Measurements from ENCODE around the gene FAM107B. TPM values are rescaled to one million over a fixed set of nuclear protein-coding genes. Genes with fewer than 3 reads are reported as not detected.

Gene FAM107B
- total RNA-seq, 4 donors from 2014 or later, result 19.5 to 35.2 (median 25.6) TPM

DNA sequence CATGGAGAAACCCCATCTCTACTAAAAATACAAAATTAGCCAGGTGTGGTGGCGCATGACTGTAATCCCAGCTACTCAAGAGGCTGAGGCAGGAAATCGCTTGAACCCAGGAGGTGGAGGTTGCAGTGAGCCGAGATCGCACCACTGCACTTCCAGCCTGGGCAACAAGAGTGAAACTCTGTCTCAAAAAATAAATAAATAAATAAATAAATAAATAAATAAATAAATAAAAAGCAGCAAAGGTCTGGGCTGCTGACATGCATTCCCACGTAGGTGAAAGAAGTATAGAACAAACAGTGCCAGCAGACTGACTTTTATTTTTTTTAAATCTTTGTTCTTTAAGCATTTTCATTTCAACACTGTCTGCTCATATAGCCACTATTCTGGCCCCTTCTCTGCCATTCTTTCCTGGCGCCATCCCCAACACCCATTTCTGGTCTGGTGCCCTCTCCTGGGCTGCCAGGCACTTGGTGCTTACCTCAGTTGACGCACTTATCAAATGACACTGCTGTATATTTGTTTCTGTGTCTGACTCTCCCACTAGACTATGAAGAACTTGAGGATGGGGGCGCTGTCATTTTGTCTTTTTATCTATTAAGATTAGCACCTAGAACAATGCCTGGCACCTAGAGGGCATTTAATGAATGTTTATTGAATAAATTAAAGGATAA is 15.6 kb downstream of the FAM107B start:
- no peaks in the 10 kb centered on the region for H3K9me3 ChIP-seq
- no peak overlapping the region for H3K27ac ChIP-seq
- no peaks in the 10 kb centered on the region for H3K4me1 ChIP-seq
- no peak for DNase-seq (ENCODE audit: low spot score in 2 of 2)
- no peaks in the 10 kb centered on the region for H3K27me3 ChIP-seq
- WGBS, result 90% methylated on average over 8 of the region's 8 CpGs
- TF ChIP-seq, protein P1, sequence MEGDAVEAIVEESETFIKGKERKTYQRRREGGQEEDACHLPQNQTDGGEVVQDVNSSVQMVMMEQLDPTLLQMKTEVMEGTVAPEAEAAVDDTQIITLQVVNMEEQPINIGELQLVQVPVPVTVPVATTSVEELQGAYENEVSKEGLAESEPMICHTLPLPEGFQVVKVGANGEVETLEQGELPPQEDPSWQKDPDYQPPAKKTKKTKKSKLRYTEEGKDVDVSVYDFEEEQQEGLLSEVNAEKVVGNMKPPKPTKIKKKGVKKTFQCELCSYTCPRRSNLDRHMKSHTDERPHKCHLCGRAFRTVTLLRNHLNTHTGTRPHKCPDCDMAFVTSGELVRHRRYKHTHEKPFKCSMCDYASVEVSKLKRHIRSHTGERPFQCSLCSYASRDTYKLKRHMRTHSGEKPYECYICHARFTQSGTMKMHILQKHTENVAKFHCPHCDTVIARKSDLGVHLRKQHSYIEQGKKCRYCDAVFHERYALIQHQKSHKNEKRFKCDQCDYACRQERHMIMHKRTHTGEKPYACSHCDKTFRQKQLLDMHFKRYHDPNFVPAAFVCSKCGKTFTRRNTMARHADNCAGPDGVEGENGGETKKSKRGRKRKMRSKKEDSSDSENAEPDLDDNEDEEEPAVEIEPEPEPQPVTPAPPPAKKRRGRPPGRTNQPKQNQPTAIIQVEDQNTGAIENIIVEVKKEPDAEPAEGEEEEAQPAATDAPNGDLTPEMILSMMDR (IDR thresholded peaks at IDR 0.05), result no peak
- TF ChIP-seq POLR2AphosphoS5 (IDR thresholded peaks at IDR 0.05) (no peak), EP300 (IDR thresholded peaks at IDR 0.05) (no peak), POLR2A (IDR thresholded peaks at IDR 0.05) (no peak)
- no peaks in the 10 kb centered on the region for H3K36me3 ChIP-seq
- H3K4me3 ChIP-seq, result no peak overlapping the region

DNA sequence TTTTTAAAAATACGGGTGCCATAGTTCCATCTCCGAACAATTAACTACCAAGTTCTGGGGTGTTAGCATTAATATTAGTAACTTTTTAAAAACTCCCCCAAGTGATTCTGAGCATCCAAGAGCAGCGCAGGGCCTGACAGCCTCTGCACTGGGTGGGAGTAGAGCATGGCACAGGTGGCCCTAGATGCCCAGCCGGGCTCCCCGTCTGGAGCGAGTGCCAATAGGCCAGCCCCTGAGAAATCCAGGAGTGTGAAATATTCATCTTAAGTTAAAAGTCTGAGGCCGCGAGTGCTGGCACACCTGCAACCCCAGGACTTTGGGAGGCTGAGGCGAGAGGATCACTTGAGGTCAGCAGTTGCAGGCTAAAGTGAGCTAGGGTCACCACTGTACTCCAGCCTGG is 16.2 kb downstream of the FAM107B start:
- H3K9me3 ChIP-seq, result no peaks in the 10 kb centered on the region
- H3K27me3 ChIP-seq, result no peaks in the 10 kb centered on the region
- TF ChIP-seq POLR2AphosphoS5 (IDR thresholded peaks at IDR 0.05), result no peak
- no peak for TF ChIP-seq EP300 (IDR thresholded peaks at IDR 0.05)
- TF ChIP-seq, protein P1 (IDR thresholded peaks at IDR 0.05), result no peak
- no peaks in the 10 kb centered on the region for H3K36me3 ChIP-seq
- no peak for DNase-seq (ENCODE audit: low spot score in 2 of 2)
- no peak overlapping the region for H3K27ac ChIP-seq
- 100% methylated on average over 9 of the region's 9 CpGs for WGBS
- H3K4me1 ChIP-seq, result no peaks in the 10 kb centered on the region
- no peak overlapping the region for H3K4me3 ChIP-seq

DNA sequence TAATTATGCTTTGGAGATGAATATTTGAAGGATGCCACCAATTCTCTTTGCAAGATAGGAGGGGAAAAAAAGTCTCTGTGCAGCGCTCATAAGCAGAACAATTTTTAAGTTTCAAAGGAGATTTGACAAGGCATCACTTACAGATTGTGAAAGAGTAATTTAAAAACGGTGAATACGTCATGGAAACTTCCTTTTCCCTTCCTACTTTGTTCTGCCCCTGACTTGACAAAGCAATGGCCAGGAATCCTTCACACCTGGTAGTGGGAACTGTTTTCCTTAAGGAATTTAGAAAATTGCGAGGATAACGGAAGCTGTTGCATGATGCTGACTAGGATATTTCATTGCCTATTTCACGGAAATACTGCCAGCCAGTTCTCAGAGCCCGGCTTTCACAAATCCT is 16.7 kb downstream of the FAM107B start:
- no peak for TF ChIP-seq POLR2A (IDR thresholded peaks at IDR 0.05)
- no peak for TF ChIP-seq POLR2AphosphoS5 (IDR thresholded peaks at IDR 0.05)
- TF ChIP-seq, protein P1 (IDR thresholded peaks at IDR 0.05), result no peak
- Histone ChIP-seq H3K36me3 (no peaks in the 10 kb centered on the region), H3K9me3 (no peaks in the 10 kb centered on the region), H3K27ac (no peak overlapping the region), H3K27me3 (no peaks in the 10 kb centered on the region), H3K4me3 (no peak overlapping the region), H3K4me1 (no peaks in the 10 kb centered on the region)
- no peak for DNase-seq (ENCODE audit: low spot score in 2 of 2)
- 86% methylated on average over 7 of the region's 7 CpGs for WGBS

DNA sequence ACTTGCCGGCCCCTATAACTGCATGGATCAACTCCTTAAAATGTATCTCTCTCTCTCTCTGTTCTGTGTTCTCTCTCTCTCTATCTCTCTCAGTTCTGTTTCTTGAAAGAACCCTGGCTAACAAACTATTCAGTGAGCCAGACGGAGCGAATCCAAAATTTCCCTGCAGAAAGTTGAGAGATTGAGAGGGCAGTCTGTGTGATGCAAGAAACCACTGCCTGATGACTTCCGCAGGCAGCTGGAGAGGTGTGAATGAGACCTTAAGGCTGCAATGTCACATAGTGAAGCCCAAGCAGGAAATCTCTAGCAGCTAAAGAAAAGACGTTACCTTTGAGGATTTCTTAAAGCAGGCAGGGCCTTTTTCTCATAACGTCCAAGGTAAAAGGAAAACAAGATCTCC is 17.3 kb downstream of the FAM107B start:
- no peaks in the 10 kb centered on the region for H3K27me3 ChIP-seq
- no peak overlapping the region for H3K27ac ChIP-seq
- WGBS, result 88% methylated on average over 6 of the region's 6 CpGs
- no peak overlapping the region for H3K4me3 ChIP-seq
- no peak for DNase-seq (ENCODE audit: low spot score in 2 of 2)
- H3K4me1 ChIP-seq, result peaks cover 2% of the 10 kb centered on the region
- no peaks in the 10 kb centered on the region for H3K9me3 ChIP-seq
- H3K36me3 ChIP-seq, result no peaks in the 10 kb centered on the region
- TF ChIP-seq EP300 (IDR thresholded peaks at IDR 0.05) (no peak), POLR2AphosphoS5 (IDR thresholded peaks at IDR 0.05) (no peak)

DNA sequence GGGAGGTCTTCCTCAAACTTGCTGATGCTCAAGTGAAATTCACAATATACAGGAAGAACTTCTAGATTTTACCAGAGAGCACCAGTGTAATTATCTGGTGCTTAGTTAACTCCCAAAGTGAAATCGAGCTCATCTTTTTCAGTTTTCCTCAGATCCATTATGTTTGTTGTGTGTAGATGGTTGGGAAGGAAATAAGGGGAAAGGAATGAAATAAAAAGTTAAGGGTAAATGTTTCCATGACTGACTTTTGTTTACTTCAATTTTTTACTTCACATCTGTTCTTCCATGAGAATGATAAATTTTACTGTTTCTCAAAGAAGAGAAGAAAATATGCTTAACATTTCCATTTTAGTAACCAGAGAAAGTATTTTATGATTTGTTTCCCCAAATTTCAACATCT is 21.3 kb downstream of the FAM107B start:
- WGBS, result 52% methylated on average over 1 of the region's 1 CpG

More for the DNA sequence above, 21.3 kb downstream of the FAM107B start:
- no peaks in the 10 kb centered on the region for H3K27me3 ChIP-seq
- TF ChIP-seq, protein P1 (IDR thresholded peaks at IDR 0.05), result no peak
- H3K4me3 ChIP-seq, result no peak overlapping the region
- no peaks in the 10 kb centered on the region for H3K36me3 ChIP-seq
- H3K4me1 ChIP-seq, result peaks cover 34% of the 10 kb centered on the region
- DNase-seq (ENCODE audit: low spot score in 2 of 2), result no peak
- H3K9me3 ChIP-seq, result no peaks in the 10 kb centered on the region
- no peak overlapping the region for H3K27ac ChIP-seq

All from suprapubic skin (tissue), 4 donors.